Measurements from ENCODE around the gene PAN2. TPM values are rescaled to one million over a fixed set of nuclear protein-coding genes. Genes with fewer than 3 reads are reported as not detected.

The PAN2 gene
- total and polyA plus RNA-seq, 3 donors from 2014 or later, result 105 to 155 (median 119) TPM

GRCh38 chr12:56311003-56311402 lies 22.8 kb downstream of the PAN2 start:
- H3K4me1 ChIP-seq, result peaks cover 10% of the 10 kb centered on the region
- WGBS, 2 donors, result 92 to 93% methylated on average over 12 of the region's 12 CpGs
- no peaks in the 10 kb centered on the region for H3K27me3 ChIP-seq
- no peak overlapping the region for H3K27ac ChIP-seq
- H3K4me3 ChIP-seq, result no peak overlapping the region
- no peaks in the 10 kb centered on the region for H3K36me3 ChIP-seq (ENCODE audit: low read depth, missing control alignments)
- intact Hi-C loops (cut with DNase I; ENCODE audit: low total_unique reads), result no loop called here
- no peak for TF ChIP-seq POLR2A (IDR thresholded peaks at IDR 0.05)
- TF ChIP-seq, protein P1, sequence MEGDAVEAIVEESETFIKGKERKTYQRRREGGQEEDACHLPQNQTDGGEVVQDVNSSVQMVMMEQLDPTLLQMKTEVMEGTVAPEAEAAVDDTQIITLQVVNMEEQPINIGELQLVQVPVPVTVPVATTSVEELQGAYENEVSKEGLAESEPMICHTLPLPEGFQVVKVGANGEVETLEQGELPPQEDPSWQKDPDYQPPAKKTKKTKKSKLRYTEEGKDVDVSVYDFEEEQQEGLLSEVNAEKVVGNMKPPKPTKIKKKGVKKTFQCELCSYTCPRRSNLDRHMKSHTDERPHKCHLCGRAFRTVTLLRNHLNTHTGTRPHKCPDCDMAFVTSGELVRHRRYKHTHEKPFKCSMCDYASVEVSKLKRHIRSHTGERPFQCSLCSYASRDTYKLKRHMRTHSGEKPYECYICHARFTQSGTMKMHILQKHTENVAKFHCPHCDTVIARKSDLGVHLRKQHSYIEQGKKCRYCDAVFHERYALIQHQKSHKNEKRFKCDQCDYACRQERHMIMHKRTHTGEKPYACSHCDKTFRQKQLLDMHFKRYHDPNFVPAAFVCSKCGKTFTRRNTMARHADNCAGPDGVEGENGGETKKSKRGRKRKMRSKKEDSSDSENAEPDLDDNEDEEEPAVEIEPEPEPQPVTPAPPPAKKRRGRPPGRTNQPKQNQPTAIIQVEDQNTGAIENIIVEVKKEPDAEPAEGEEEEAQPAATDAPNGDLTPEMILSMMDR (IDR thresholded peaks at IDR 0.05), result no peak
- DNase-seq, result no peak
- H3K9me3 ChIP-seq, result no peaks in the 10 kb centered on the region

- WGBS, 2 donors, result 95 to 98% methylated on average over 3 of the region's 3 CpGs
- no peak for DNase-seq
- Histone ChIP-seq H3K27ac (no peak overlapping the region), H3K9me3 (no peaks in the 10 kb centered on the region), H3K4me3 (no peak overlapping the region), H3K36me3 (ENCODE audit: low read depth, missing control alignments) (no peaks in the 10 kb centered on the region), H3K4me1 (no peaks in the 10 kb centered on the region), H3K27me3 (no peaks in the 10 kb centered on the region)
- intact Hi-C loops (cut with DNase I; ENCODE audit: low total_unique reads), result no loop called here
- TF ChIP-seq, protein P1 (IDR thresholded peaks at IDR 0.05), result no peak
- TF ChIP-seq POLR2A (IDR thresholded peaks at IDR 0.05), result no peak
These were observed 25.1 kb downstream of the PAN2 start for GRCh38 chr12:56308714-56309113.

GRCh38 chr12:56307221-56307965 lies 26.4 kb downstream of the PAN2 start:
- Histone ChIP-seq H3K36me3 (ENCODE audit: low read depth, missing control alignments) (no peaks in the 10 kb centered on the region), H3K27ac (no peak overlapping the region), H3K9me3 (no peaks in the 10 kb centered on the region), H3K4me1 (no peaks in the 10 kb centered on the region), H3K4me3 (no peak overlapping the region), H3K27me3 (no peaks in the 10 kb centered on the region)
- intact Hi-C loops (cut with DNase I; ENCODE audit: low total_unique reads), result no loop called here
- no peak for DNase-seq
- TF ChIP-seq, protein P1 (IDR thresholded peaks at IDR 0.05), result no peak
- no peak for TF ChIP-seq POLR2A (IDR thresholded peaks at IDR 0.05)
- 92 to 96% methylated on average over 7 of the region's 7 CpGs for WGBS, 2 donors

DNA sequence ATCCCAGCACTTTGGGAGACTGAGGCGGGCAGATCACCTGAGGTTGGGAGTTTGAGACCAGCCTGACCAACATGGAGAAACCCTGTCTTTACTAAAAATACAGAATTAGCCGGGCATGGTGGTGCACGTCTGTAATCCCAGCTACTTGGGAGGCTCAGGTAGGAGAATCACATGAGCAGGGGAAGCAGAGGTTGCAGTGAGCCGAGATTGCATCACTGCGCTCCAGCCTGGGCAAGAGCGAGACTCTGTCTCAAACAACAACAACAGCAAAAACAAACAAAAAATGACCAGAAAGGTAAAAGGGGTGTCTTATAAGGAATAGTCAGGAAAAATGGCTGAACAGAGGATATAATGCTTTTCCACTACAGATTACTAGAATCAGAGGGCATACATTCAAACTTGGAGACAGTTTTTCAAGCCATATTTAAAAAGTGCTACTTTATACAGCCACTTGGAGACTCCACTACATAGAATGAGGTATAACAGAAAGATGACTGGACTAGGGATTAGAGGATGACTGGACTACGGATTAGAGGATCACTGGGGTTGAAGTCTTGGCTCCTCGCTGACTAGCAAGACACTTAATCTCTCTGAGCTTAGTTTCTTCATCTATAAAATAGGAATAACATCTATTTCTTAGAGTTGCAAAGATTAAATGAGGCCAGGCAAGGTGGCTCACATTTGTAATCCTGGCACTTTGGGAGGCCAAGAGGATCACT lies 28.8 kb downstream of the PAN2 start:
- no peak overlapping the region for H3K27ac ChIP-seq
- no peaks in the 10 kb centered on the region for H3K36me3 ChIP-seq (ENCODE audit: low read depth, missing control alignments)
- H3K27me3 ChIP-seq, result no peaks in the 10 kb centered on the region
- no peaks in the 10 kb centered on the region for H3K9me3 ChIP-seq
- no peak for TF ChIP-seq POLR2A (IDR thresholded peaks at IDR 0.05)
- TF ChIP-seq, protein P1 (IDR thresholded peaks at IDR 0.05), result no peak
- peaks cover 13% of the 10 kb centered on the region for H3K4me1 ChIP-seq
- 92% methylated on average over 7 to 8 of the region's 8 CpGs for WGBS, 2 donors
- no peak for DNase-seq
- intact Hi-C loops (cut with DNase I; ENCODE audit: low total_unique reads), result no loop called here
- H3K4me3 ChIP-seq, result no peak overlapping the region

Measured in testis (tissue), 3 donors.